NK-92 (cell line): ENCODE data around the gene TLK1.

ENCODE experiments used
- DNase-seq: peaks from one replicate; lab custom pipeline; 2025; ENCODE audit not compliant: unreplicated experiment; lab: John Stamatoyannopoulos, UW

TLK1 gene

GRCh38 chr2:170969030-170969429, 191.7 kb downstream of the TLK1 start:
- DNase-seq, result no peak

GRCh38 chr2:170968205-170969003, 192.3 kb downstream of the TLK1 start:
- DNase-seq, result no peak

DNA sequence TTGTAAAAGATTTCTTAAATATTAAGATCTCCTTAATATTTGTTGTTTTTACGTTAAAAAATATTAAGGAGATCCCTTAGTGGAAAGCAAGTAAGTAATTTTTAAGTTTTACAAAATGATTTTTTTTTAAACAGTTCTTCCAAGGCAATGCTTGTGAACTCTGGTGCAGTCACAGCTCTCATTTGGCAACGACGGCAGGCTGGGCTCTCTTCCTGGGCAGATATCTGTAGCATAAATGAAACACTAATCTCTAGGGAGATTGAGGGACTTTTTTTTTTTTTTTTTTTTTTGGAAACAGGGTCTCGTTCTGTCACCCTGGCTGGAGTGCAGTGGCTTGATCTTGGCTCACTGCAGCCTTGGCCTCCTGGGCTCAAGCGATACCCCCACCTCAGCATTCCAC, 193.1 kb downstream of the TLK1 start:
- no peak for DNase-seq

- no peak for DNase-seq
Observed at GRCh38 chr2:170966648-170967396, 193.9 kb downstream of the TLK1 start.

GRCh38 chr2:170965446-170966225, 195.1 kb downstream of the TLK1 start:
- no peak for DNase-seq

DNA sequence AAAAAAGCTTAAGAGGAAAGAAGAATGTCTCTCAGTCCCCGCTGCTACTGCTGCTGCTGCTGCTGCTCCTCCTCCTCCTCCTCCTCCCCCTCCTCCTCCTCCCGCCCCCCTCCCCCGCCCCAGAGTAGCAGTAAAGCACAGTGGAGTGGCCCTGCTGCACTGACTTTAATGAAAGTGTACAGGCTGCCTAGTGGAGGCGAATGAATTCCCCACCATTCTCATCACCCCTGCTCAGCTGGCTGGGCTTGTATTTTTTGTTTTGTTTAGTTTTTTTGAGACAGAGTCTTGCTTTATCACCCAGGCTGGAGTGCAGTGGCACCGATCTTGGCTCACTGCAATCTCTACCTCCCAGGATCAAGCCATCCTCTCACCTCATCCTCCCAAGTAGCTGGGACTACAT, 197.3 kb downstream of the TLK1 start:
- no peak for DNase-seq

- DNase-seq, result no peak
Observed at GRCh38 chr2:170953941-170954340, 206.8 kb downstream of the TLK1 start.

- no peak for DNase-seq
Observed at GRCh38 chr2:170950221-170950761, 210.4 kb downstream of the TLK1 start.

DNA sequence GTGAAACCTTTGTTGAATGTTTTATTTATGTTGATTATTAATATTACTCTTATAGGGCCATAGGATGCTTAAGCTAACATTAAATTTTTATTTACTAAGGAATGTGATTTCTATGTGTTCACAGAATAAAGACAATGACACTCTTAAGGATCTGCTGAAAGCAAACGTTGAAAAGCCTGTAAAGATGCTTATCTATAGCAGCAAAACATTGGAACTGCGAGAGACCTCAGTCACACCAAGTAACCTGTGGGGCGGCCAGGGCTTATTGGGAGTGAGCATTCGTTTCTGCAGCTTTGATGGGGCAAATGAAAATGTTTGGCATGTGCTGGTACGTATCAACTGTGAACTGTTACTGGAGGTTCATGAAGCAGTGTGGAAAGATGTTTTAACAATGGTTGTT, 211.3 kb downstream of the TLK1 start:
- no peak for DNase-seq

DNA sequence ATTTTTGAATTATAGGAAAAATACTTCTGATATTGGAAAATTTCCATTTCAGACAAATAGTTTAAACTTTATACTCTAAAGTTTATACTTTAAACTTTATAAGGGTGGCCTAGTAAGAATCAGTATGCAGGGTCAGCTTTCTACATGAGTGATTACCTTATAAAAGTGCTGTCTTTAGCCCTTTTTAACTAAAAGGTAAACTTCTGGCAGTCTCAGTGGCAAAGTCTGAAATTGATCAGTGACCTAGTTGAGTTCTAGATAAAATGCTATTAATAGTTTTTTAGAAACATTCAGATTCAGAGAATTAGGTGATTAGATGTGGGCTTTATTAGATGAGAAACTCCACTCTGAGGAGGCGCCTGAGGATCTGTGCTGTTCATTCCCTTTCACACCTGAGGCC, 216.1 kb downstream of the TLK1 start:
- DNase-seq, result no peak

- DNase-seq, result no peak
Observed at GRCh38 chr2:170943596-170943995, 217.1 kb downstream of the TLK1 start.

- DNase-seq, result no peak
Observed at GRCh38 chr2:170943041-170943440, 217.7 kb downstream of the TLK1 start.

DNA sequence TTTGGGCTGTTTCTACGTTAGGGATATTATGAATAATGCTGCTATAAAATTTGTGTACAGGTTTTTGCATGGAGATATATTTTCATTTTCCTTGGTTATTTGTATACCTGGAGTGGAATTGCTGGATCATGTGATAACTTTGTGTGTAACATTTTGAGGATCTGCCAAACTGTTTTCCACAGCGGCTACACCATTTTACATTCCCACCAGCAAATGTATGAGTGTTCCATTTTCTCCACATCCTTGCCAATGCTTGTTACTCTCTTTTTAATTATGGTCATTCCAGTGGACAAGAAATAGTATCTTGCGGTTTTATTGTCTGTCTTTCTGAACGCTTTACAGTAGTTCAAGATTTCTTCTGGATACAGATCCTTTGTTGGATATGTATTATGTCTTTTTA, 218.1 kb downstream of the TLK1 start:
- no peak for DNase-seq
